ENCODE data around the gene NAA50. TPM values are rescaled to one million over a fixed set of nuclear protein-coding genes. Genes with fewer than 3 reads are reported as not detected.

NAA50 gene
- total RNA-seq, 1 donor = 140 TPM

- no peak for TF ChIP-seq CTCF (IDR thresholded peaks at IDR 0.05; ENCODE audit: insufficient read depth, low read depth, low read length)
- no peak overlapping the region for H3K4me3 ChIP-seq (ENCODE audit: low read depth, low read length)
- DNase-seq (ENCODE audit: low read depth) = no peak
Measured at GRCh38 chr3:113677737-113678136, 68.3 kb downstream of the NAA50 start.

GRCh38 chr3:113676261-113676660, 69.8 kb downstream of the NAA50 start:
- H3K4me3 ChIP-seq (ENCODE audit: low read depth, low read length) = no peak overlapping the region
- DNase-seq (ENCODE audit: low read depth) = no peak
- TF ChIP-seq CTCF (IDR thresholded peaks at IDR 0.05; ENCODE audit: insufficient read depth, low read depth, low read length) = no peak

GRCh38 chr3:113673593-113673992, 72.5 kb downstream of the NAA50 start:
- DNase-seq (ENCODE audit: low read depth) = no peak
- no peak overlapping the region for H3K4me3 ChIP-seq (ENCODE audit: low read depth, low read length)
- TF ChIP-seq CTCF (IDR thresholded peaks at IDR 0.05; ENCODE audit: insufficient read depth, low read depth, low read length) = no peak

- no peak overlapping the region for H3K4me3 ChIP-seq (ENCODE audit: low read depth, low read length)
- TF ChIP-seq CTCF (IDR thresholded peaks at IDR 0.05; ENCODE audit: insufficient read depth, low read depth, low read length) = no peak
- DNase-seq (ENCODE audit: low read depth) = peak; percentile 43
Measured at GRCh38 chr3:113668015-113668414, 78.0 kb downstream of the NAA50 start.

Other genes with a start within 250 kb of the NAA50 start
- 10.3 and 16.8 TPM in 2 replicates for gene SPICE1, start 231.1 kb downstream of the NAA50 start, total RNA-seq
- not detected in 2 replicates for gene SIDT1, start 213.7 kb downstream of the NAA50 start, total RNA-seq
- 7.7 and 12.5 TPM in 2 replicates for gene USF3, start 49.6 kb downstream of the NAA50 start, total RNA-seq
- gene ATP6V1A, start 786 bp upstream of the NAA50 start, total RNA-seq = 85.7 and 117 TPM in 2 replicates
- gene GRAMD1C, start 92.5 kb upstream of the NAA50 start, total RNA-seq = 2.2 and 2.3 TPM in 2 replicates
- gene ZDHHC23, start 201.8 kb upstream of the NAA50 start, total RNA-seq = 0.32 and 0.43 TPM in 2 replicates